ENCODE measurements around the gene EZR.

DNA sequence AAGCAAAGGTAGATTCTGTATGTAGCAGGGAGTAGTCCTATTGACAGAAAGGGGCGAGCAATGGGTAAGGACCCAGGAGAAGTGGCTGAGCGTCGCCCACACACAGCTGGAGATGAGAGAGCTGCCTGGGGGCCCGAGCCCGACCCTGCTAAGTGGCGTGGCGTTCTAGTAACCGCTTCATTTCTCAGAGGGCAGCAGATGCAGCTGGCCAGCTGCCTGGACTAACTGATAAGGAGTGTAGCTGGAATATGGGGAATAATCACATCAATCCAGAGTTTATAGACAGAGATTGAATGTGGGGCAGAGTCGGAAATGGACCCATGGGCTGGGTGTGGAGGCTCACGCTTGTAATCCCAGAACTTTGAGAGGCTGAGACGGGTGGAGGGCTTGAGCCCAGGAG lies 64.4 kb downstream of the EZR start:
- TF ChIP-seq ESRRA (CRISPR knock-in tag; IDR thresholded peaks at IDR 0.05; ENCODE audit: low read depth) (no peak), FOSL2 (CRISPR knock-in tag; IDR thresholded peaks at IDR 0.05) (no peak)
